ENCODE data around the gene PLCL2.

GRCh38 chr3:16848007-16848406 lies 36.7 kb upstream of the PLCL2 start:
- no peak for TF ChIP-seq CTCF (IDR thresholded peaks at IDR 0.05)
- TF ChIP-seq ELK1 (IDR thresholded peaks at IDR 0.05; ENCODE audit: low read depth, low read length): no peak
- TF ChIP-seq NR3C1 (IDR thresholded peaks at IDR 0.05): no peak
